Left colon (tissue), 2 donors: ENCODE data around the gene KRT37. TPM values are rescaled to one million over a fixed set of nuclear protein-coding genes. Genes with fewer than 3 reads are reported as not detected.
"Not testable (repeated sequence)": the region's sequence is repeated elsewhere in the genome, so short reads cannot be mapped to it uniquely, and the experiment has no call there.

Source experiments
- ATAC-seq: fragments of 200-7000 bp; cut with Tn5 transposase; one replicate; pipeline ENCODE4 v1.9.1; 2020; ENCODE audit warnings: mild to moderate bottlenecking, moderate library complexity
- DNase-seq, 2 donors: peaks; one replicate each; pipeline ENCODE4 v3.0.0-alpha.2; 2020
- intact Hi-C, 2 donors: fragments of 100-400 bp; cut with DNase I in 1 of 2; cut with micrococcal nuclease in 1 of 2; formaldehyde crosslinking; loops; one replicate each; pipeline versions ENCODE4 v1.11.2 to v1.14.0; 2022; cut with DNase I, micrococcal nuclease
- total RNA-seq, 2 donors: library from RNA; stranded (reverse); fragmentation: NEBNext Ultra II Directional; extraction: Animal tissue kit (Norgen Biotek cat#: 25700); gene quantifications; one replicate each; pipeline ENCODE4 v1.2.1, GENCODE V29; 2021
- donor health status: DM: no; HTN: no; CAD: no.
- donor health status: DM: yes; HTN: yes; CAD: no.

Gene KRT37
- total RNA-seq, 2 donors from 2014 or later, result not detected

DNA sequence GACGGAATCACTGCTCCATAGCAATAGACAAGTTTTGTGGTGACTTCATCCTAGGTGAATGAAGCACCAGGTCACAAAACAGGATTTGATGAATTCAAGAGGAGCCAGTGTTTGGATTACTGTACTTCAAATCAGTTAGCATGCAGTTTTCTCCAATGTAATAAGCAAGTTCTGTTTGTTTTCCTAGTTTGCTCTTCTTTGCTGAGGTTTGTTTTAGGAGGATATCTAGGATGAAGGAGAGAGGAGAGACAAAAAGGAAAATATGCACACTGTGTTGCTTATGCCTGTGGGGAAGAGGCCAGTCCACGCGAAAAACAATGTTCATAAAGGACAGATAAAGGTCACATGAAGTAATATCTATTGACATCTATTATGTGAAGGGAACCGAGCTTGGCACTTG, 9.0 kb downstream of the KRT37 start:
- ATAC-seq (no peak), DNase-seq (no peak)
- intact Hi-C loops, result no loop called here

DNA sequence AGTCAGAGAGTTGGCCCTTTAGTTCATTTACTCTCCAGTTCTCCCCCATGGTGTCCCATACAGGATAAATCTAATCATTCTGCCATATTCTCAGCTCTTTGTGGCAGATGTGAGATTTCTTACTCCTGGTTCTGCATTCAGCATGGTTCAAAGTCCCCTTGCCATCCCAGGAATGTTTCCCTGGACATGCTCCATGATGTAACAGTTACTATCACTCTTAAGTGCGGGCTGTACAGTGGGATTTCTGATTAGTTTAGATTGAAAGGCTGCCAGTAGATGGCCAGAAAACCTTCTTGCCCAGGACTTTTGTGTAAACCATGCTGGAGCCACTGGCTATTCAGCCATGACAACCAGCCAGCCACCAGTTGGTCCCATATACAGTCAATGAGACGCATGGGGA, 10.4 kb downstream of the KRT37 start:
- DNase-seq (no peak), ATAC-seq (no peak)
- intact Hi-C loops, result no loop called here

DNA sequence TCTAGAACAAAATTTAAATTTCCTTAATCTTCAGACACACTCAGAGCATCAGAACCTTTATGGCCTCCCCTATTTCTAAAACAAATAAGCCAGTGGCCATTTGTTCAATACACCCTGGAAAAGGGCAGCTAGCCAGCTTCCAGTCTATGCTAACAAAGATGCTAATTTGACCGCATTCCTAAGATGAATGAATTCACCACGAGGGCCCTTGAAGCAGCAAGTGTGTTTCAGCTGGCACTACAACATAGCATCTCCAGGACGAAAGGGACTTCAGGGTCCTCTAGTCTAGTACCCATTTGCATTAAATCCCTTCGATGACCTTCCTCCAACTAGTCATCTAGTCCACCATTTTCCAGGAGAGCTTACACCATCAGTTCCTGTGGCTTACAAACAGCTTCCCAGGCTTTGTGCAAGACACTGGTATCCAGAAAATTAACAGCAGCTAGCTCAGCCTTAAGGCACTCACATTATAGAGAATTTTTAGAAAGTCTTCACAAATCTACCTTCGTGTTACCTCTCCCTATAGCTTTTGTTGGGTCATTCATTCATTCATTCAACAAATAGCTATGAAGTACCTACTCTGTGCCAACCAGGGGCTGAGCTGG, 10.9 kb downstream of the KRT37 start:
- intact Hi-C loops, result no loop called here
- no peak for ATAC-seq
- DNase-seq, result no peak

DNA sequence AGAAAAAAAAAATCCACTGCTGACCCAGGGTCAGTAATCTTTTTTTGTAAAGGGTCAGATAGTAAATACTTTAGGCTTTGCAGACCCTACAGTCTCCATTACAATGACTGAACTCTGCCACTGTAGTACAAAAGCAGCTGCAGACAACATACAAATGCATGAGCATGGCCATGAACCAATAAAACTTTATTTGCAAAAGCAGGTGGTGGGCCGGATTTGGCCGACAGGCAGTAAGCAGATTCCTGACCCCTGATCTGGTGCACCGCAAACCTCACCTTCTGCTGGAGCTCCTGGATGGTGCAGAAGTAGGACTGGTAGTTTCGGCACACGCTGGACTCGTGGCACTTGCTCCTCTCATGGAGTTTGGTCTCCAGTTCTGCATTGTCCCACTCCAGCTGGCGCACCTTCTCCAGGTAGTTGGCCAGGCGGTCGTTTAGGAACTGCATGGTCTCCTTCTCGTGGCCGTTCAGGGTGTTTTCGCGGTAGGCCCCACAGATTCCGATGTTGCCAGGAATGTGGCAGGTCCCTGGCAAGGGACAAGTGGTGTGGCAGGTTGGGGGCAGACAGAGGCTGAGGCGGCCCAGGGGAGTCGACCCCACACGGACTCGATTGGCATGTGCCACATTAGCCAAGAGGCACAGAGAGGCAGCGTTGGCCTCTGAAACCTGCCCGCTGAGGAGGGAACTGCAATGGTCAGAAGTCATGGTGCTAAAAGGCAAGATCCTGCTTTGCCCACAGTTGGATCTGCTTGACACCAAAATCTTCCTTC, 13.1 kb downstream of the KRT37 start:
- intact Hi-C loops, result no loop called here
- no peak for ATAC-seq
- DNase-seq, result no peak

DNA sequence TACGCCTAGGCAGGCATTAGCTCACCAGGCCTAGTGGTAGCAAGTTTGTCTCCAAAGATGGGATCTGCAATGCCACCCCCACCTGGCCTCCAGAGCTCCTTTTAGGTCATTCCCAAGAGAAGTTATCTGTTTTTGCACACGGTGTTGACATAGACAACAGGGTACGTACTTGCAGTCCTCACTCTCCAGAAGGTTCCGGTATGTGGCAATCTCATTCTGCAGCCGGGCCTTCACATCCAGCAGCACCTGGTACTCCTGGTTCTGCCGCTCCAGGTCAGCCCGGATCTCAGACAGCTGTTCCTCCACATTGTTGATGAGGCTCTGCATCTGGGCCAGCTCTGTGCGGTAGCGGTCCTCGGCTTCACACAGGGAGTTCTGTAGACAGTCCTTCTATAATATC, 17.2 kb downstream of the KRT37 start:
- no peak for DNase-seq
- no peak for ATAC-seq
- intact Hi-C loops, result no loop called here

DNA sequence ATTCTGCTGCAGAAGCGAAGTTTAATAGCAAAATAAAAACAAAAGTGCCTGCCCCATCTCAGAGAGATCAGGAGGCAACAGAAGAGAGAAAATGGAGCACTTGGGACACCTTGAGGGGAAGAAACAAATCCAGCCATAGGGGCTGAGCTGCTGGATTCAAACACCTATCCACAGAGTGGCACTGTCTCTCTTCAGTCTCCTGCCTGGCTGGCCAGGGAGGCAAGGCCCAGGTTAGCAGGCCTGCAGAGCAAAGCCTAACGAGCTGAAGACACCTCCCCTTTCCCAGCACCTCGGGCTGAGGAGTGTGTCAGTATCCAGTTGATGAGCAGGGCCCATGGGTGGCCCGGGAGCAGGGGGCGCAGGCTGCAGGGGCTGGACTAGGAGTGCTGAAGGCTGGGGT, 18.2 kb downstream of the KRT37 start:
- intact Hi-C loops, result no loop called here
- ATAC-seq (no peak), DNase-seq (no peak)

DNA sequence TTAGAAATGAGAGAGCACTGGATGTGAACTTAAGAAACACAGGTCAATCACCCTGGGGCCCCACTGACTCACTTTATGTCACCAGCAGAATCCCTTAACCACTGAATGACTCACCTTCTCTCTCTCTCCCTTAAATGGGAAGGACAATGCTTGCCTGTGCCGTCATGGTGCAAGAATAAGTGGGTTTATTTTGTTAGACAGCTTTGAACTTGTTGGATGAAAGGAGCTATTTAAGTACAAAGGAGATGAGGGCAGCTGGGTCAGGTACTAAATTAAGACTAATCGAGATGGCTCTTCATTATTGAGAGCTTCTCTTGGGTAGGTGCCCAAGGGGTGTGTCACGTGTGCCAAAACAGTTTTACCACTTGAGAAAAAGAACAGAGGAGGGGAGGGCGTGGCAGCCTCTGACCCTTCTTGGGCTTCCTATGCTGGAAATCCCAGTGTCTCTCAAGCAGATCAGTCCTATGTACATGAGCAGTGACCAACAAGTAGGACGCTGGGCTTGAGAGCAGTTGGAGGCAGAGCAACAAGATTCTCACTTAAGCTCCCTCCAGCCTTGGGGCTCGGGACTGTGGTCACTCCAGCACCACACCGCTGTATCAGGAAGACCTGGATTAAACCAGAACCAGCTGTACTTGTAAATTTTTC, 20.2 kb downstream of the KRT37 start:
- no peak for ATAC-seq
- intact Hi-C loops, result no loop called here

DNA sequence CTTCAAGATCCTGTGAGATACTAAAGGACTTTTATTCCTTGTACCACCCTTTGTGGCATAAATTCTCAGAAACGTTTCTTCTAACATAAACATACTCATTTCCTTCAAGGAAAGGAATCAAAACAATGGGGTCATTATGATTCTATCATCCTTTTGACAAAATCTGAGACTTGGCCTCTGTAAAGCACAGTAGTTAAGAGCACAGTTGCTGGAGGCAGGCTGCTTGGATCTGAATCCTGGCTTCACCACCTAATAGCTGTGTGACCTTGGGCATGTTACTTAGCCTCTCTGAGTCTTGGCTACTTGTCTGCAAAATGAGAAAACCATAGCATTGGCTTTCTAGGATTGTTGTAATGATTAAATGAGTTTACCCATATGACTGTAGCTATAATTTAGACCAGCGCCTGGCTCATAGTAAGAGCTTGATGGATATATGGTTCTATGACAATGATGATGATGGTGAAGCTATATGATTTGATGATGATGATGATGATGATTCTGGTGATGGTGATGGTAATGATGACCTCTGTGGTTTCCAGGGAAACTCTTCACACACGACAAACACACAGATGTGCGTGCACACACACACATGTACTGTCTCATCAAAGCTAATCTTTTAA, 20.9 kb downstream of the KRT37 start:
- no peak for ATAC-seq
- no peak for DNase-seq
- intact Hi-C loops, result no loop called here

More for the DNA sequence above, 20.2 kb downstream of the KRT37 start:
- DNase-seq, result no peak

DNA sequence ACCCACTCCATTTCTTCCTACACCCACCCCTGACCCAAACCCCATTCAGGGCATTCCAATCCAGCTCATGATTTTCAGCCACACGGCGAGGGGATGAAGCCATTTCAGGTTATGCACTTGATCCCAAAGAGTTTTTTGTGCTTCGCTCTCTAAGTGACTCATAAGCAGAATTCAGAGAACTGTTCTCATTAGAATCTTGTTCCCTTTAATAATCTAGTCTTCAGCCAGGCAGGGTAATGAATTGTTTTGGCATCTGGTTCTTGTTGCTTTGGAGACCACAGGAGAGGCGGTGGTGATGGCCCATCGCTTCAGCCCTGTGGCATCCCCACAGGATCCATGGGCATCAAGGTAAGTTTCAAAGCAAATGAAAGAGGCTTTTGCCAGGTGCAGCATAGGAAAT, 22.2 kb downstream of the KRT37 start:
- DNase-seq (no peak), ATAC-seq (no peak)
- intact Hi-C loops, result no loop called here

DNA sequence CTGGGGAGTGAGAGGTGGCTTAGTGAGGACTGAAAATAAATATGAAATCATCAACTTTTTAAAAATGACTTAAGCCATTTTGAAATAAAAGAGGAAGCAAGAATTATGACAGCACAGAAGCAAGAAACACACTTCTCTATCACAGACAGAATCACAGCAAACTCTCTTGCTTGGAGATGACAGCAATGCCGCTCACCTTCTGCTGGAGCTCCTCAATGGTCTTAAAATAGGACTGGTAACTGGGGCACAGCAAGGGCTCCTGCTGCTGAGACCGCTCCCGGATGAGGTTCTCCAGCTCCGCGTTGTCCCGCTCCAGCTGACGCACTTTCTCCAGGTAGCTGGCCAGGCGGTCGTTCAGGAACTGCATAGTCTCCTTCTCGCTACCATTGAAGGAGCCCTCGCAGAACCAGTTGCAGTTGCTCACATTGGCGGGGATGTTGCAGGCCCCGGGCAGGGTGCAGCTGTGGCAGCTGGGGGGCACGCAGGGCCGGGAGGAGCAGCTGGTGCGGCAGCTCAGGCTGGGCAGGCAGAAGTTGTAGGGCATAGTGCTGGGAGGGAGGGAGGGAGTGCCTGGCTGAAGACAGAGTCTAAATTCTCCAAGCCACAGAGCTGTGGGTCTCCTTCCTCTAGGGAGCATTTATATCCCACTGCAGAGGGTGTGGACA, 27.3 kb downstream of the KRT37 start, which contains the start of gene KRT31:
KRT31 (minus strand) TSS at position 613 of the 665 bp plus-strand sequence; CDS start at position 544, 69 bp downstream.
- no peak for DNase-seq
- no peak for ATAC-seq
- intact Hi-C loops, result no loop called here

DNA sequence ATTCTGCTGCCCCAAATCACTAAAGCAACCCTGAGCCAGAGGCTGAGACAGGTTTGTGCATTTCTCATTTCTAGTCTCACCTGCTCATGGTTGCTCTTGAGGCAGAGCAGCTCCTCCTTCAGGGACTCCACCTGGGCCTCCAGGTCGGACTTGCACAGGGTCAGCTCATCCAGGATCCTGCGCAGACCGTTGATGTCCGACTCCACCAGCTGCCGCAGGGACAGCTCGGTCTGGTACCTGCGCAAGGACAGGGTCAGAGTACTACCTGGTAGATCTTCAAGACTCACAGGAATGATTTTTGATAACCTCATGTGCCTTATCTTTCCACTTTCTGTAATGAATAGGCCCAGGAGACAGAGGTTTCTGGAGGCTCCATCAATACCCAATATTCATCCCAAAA, 28.0 kb downstream of the KRT37 start:
- no peak for ATAC-seq
- no peak for DNase-seq
- intact Hi-C loops, result no loop called here

DNA sequence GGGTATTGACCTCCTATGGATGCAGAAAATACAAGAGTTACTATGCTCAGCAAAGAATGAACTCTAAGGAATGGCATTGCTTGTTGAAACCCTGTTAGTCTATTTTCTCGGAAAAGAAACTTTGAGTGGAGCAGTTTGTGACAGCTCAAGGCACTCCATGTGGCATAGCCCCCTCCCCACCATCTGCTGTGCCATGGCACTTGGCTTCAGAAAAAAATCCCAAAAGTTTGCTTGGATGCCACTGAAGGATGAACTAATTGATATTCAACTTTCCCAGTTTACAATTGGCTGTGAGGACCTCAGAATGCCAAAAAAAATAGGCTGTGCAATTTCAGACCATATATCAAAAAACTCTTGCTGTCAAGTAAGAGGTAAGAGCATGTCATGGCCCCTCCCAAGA, 28.8 kb downstream of the KRT37 start:
- DNase-seq (no peak), ATAC-seq (no peak)
- intact Hi-C loops, result no loop called here

DNA sequence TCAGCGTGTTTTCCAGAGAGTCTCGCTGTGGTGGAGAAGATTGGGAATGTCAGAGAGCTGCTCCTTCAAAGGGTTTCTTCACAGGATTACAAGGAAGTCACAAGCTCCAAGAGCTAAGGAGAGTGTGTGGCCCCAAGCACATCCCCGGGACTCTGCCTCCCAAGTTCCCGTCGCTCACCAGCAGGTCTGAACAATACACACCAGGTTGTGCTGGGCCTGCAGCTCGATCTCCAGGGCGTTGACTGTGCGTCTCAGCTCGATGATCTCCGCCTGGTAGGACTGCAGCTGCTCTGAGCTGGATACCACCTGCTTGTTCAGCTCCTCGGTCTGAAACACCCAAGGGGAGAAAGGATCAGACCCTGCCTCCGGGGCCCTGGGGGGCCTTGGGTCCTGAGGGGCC, 29.3 kb downstream of the KRT37 start:
- DNase-seq, ATAC-seq, intact Hi-C loops: not testable (repeated sequence)

DNA sequence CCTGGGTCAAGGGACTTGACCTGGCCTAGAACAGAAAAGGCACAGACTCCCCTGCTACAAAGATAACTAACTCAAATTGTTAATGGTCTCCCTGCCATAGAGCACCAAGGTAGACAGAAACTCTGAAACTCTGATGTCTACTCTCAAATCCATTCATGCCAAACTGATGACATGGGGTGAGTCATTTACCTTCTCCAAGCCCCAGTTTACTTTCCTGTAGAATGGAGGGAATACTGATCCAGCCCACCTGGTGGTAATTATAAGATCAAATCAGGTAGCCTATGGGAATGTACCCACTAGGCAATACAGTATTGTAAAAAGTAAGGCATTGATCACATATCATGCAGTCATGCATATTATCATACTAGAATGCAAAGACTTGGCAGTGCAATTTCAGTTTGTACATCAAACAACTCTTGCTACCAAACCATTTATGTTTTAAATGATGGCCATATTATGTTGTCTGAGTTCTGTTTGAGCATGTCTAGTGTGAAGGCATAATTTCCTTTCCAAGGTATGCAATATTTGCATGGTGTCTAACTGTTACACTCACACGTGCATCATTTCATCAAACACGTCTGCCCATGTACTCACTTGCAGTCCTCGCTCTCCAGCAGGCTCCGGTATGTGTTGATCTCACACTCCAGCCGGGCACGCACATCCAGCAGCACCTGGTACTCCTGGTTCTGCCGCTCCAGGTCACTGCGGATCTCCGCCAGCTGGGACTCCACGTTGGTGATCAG, 30.0 kb downstream of the KRT37 start:
- no peak for ATAC-seq
- no peak for DNase-seq
- intact Hi-C loops, result no loop called here

DNA sequence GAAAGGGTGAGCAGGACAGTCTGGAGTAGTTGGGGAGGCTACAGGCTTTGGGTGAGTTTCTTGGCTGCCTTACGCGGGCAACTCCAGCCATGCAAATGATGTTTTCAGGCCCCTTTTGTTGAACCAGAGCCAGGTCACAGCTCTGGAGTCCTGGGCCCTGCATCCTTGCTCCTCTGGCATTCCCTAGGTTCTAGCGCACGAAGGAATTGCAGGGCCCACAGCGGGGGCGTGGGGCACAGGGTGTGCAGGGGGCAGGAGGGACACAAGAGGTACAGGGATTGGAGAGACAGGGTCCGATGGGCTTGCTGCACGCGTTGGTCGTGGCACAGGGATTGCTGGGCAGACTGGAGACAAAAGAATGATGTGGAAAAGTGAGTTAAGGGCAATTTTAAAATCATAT, 30.6 kb downstream of the KRT37 start:
- intact Hi-C loops, result no loop called here
- no peak for ATAC-seq

DNA sequence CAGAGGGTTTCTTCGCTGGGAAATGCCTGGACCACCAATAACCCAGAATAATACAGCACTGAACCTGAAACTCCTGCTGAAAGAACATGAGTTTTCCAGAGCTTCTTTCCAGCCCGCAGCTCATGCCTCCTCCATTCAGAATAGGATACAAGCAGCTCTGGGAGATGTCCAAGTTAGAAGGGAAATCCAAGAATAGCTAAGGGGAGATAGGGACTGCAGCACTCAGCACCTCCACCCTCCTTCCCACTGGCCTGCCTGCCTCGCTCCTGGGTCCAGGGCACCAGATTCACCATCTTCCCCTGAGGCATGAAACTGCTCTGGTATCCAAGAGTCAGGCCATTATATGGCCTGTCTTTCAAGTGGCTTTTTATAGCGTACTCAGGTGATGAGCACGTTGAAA, 31.1 kb downstream of the KRT37 start:
- ATAC-seq (no peak), DNase-seq (no peak)
- intact Hi-C loops, result no loop called here

More for the DNA sequence above, 30.6 kb downstream of the KRT37 start:
- DNase-seq, result no peak

DNA sequence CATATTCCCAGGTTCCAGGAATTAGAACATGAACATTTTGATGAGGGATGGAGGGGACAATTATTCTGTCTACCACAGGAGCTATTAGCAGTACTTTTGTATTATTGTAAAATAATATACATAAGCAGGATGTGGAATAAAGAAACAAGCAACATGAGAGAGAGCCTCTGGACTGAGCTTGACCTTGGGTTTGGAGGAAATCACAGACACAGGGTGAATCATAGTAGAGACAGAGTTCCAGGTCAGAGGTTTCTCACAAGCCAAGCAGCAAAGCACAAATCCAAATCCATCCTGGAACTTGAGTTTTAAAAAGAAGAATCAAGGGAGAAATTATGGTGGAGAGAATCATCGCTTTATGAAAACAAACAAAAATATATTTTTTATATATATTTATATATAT, 32.1 kb downstream of the KRT37 start:
- ATAC-seq, result no peak
- DNase-seq, result no peak
- intact Hi-C loops, result no loop called here

DNA sequence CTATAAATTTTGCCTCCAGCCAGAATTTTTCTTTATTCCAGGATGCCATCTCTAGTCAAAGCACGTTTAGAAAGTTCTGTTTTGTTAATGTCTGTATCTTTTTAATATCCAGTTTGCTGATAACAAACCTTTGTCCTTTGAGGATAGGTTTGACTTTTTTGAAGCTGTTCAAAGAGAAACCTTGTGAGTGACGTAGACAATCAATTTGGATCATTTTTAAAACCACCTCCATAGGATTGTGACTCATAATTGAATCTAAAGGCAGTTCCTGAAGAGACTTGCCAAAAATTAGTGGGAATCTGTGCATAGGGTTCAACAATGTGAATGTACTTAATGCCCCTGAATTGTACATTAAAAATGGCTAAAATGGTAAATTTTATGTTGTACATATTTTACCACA, 32.9 kb downstream of the KRT37 start:
- DNase-seq (no peak), ATAC-seq (no peak)
- intact Hi-C loops, result no loop called here
